CD4-positive, alpha-beta memory T cell (primary cell): ENCODE results near the gene LRRC36. TPM values are rescaled to one million over a fixed set of nuclear protein-coding genes. Genes with fewer than 3 reads are reported as not detected.

Source experiments
- CTCF ChIA-PET: fragments of 350-600 bp; sonication (Branson Sonifier 250); formaldehyde crosslinking; loops from one replicate; lab custom pipeline; 2021; ENCODE audit warnings: inconsistent platforms; ENCODE audit not compliant: partially characterized antibody; lab: Charles Lee
- POLR2A ChIA-PET: fragments of 350-600 bp; sonication (Branson Sonifier 250); formaldehyde crosslinking; loops from one replicate; lab custom pipeline; 2021; ENCODE audit not compliant: partially characterized antibody; lab: Charles Lee
- DNase-seq, 5 donors: peaks; one replicate each; pipeline versions ENCODE4 v3.0.0 to v3.0.0-alpha.2; 2020 to 2022; ENCODE audit warnings: mixed read lengths in 1 of 5
- H3K27ac ChIP-seq: one replicate; pipeline ENCODE4 v1.7.0; 2013; ENCODE audit warnings: low read depth, low read length
- H3K27me3 ChIP-seq: 2 replicates; pipeline ENCODE4 v1.7.0; 2013; ENCODE audit warnings: mild to moderate bottlenecking, low read length, moderate library complexity; ENCODE audit not compliant: insufficient read depth
- H3K36me3 ChIP-seq: 2 replicates; pipeline ENCODE4 v1.7.0; 2013; ENCODE audit warnings: mild to moderate bottlenecking, low read length, moderate library complexity; ENCODE audit not compliant: insufficient read depth
- H3K4me1 ChIP-seq: 2 replicates; pipeline ENCODE4 v1.7.0; 2013; ENCODE audit warnings: mild to moderate bottlenecking, low read length, moderate library complexity; ENCODE audit not compliant: insufficient read depth
- H3K4me3 ChIP-seq, 2 donors: one replicate each; pipeline ENCODE4 v1.7.0; 2013; ENCODE audit warnings: low read length in 2 of 2, mild to moderate bottlenecking in 1 of 2
- H3K9me3 ChIP-seq, 2 donors: one replicate each; pipeline ENCODE4 v1.7.0; 2013; ENCODE audit warnings: low read length in 2 of 2, control low read depth in 1 of 2; ENCODE audit not compliant: control insufficient read depth in 1 of 2
- H3K27ac Mint-ChIP-seq, 7 donors: one replicate each; pipeline ENCODE4 v1.8.0; 2020 to 2021; ENCODE audit warnings: mixed read lengths in 7 of 7, mild to moderate bottlenecking in 6 of 7, inconsistent platforms in 3 of 7, moderate library complexity in 3 of 7
- H3K27me3 Mint-ChIP-seq, 2 donors: one replicate each; pipeline ENCODE4 v1.8.0; 2020 to 2021; ENCODE audit warnings: mixed read lengths in 2 of 2
- H3K36me3 Mint-ChIP-seq, 2 donors: one replicate each; pipeline ENCODE4 v1.8.0; 2020 to 2021; ENCODE audit warnings: mixed read lengths in 2 of 2, inconsistent platforms in 1 of 2, mild to moderate bottlenecking in 1 of 2
- H3K4me1 Mint-ChIP-seq, 4 donors: one replicate each; pipeline ENCODE4 v1.8.0; 2020 to 2021; ENCODE audit warnings: mixed read lengths in 4 of 4, mild to moderate bottlenecking in 1 of 4
- H3K4me3 Mint-ChIP-seq, 8 donors: one replicate each; pipeline ENCODE4 v1.8.0; 2020 to 2021; ENCODE audit warnings: mixed read lengths in 8 of 8, mild to moderate bottlenecking in 7 of 8, moderate library complexity in 6 of 8, inconsistent platforms in 3 of 8
- H3K9me3 Mint-ChIP-seq, 8 donors: one replicate each; pipeline ENCODE4 v1.8.0; 2020 to 2021; ENCODE audit warnings: mixed read lengths in 8 of 8, mild to moderate bottlenecking in 5 of 8, inconsistent platforms in 3 of 8, moderate library complexity in 1 of 8
- intact Hi-C: fragments of 100-400 bp; cut with micrococcal nuclease; formaldehyde crosslinking; loops from one replicate; pipeline ENCODE4 v1.15.1; 2023
- polyA plus RNA-seq, 2 donors: library from polyadenylated mRNA; unstranded; fragments of 300-500 nt; fragmentation: Illumina TruSeq; gene quantifications; one replicate each; pipeline ENCODE4 v1.2.3, GENCODE V29; 2021
- total RNA-seq, 2 experiments: library from RNA; stranded (reverse); gene quantifications; one replicate each; pipeline ENCODE4 v1.2.3, GENCODE V29; 2021

LRRC36 gene
- total and polyA plus RNA-seq, 4 experiments from 2014 or later: not detected

DNA sequence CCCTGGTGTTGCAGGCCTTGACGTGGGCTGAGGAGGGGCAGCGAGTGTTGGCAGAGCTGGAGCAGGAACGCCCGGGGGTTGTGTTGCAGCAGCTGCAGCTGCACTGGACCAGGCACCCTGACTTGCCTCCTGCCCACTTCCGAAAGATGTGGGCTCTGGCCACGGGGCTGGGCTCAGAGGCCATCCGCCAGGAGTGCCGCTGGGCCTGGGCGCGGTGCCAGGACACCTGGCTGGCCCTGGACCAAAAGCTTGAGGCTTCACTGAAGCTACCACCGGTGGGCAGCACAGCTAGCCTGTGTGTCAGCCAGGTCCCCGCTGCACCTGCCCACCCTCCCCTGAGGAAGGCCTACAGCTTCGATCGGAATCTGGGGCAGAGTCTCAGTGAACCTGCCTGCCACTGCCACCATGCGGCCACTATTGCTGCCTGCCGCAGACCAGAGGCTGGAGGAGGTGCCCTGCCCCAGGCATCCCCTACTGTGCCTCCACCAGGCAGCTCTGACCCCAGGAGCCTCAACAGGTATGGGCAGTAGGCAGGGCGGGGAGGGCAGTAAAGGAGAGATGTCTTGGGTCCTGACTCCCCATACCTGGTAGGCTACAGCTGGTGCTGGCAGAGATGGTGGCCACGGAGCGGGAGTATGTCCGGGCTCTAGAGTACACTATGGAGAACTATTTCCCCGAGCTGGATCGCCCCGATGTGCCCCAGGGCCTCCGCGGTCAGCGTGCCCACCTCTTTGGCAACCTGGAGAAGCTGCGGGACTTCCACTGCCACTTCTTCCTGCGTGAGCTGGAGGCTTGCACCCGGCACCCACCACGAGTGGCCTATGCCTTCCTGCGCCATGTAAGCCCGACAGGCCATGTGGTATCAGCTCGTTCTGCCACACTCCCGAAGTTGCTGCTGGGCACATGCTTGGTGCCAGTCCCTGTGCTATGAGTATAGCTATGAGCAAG lies 41.6 kb upstream of the LRRC36 start:
- Histone ChIP-seq H3K9me3 (no peaks in the 10 kb centered on the region), H3K4me3 (no peak overlapping the region), H3K27me3 (no peaks in the 10 kb centered on the region), H3K36me3 (no peaks in the 10 kb centered on the region), H3K4me1 (peaks cover 10% of the 10 kb centered on the region), H3K27ac (no peak overlapping the region)
- H3K4me1 Mint-ChIP-seq: peaks cover 4 to 9% (median 8%) of the 10 kb centered on the region in 4 donors
- ChIA-PET POLR2A (interaction anchor here (0.5 to 1.4 kb wide), 3 partner anchors 10 to 517 kb away, joined by 3 read pairs; no protein-coding TSS in a partner anchor), CTCF (interaction anchor here (2.0 kb wide), 1 partner anchor 11 kb away, joined by 5 read pairs; no protein-coding TSS in a partner anchor)
- no peaks in the 10 kb centered on the region for H3K9me3 Mint-ChIP-seq
- DNase-seq: no peak
- no peak overlapping the region for H3K4me3 Mint-ChIP-seq
- H3K36me3 Mint-ChIP-seq: peaks cover 0 to 3% of the 10 kb centered on the region in 2 donors
- intact Hi-C loops: no loop called here
- no peaks in the 10 kb centered on the region for H3K27me3 Mint-ChIP-seq
- H3K27ac Mint-ChIP-seq: peak overlapping the region in 2 of 7 donors; percentile 29 to 74

DNA sequence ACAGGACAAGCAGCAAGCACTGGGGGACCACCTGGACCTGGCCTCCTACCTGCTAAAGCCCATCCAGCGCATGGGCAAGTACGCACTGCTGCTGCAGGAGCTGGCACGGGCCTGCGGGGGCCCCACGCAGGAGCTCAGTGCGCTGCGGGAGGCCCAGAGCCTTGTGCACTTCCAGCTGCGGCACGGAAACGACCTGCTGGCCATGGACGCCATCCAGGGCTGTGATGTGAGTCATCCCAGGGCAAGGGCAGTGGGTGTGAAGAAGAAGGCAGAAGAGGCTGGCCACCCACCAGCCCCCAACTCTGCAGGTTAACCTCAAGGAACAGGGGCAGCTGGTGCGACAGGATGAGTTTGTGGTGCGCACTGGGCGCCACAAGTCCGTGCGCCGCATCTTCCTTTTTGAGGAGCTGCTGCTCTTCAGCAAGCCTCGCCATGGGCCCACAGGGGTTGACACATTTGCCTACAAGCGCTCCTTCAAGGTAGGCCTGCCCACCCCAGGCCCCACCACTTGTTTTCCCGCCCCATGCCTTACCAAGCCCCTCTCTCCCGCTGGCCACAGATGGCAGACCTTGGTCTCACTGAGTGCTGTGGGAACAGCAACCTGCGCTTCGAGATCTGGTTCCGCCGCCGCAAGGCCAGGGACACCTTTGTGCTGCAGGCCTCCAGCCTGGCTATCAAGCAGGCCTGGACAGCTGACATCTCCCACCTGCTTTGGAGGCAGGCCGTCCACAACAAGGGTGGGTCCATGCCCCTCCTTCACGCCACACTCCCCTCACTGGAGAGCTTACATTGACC lies 40.0 kb upstream of the LRRC36 start:
- no peaks in the 10 kb centered on the region for H3K9me3 ChIP-seq
- H3K27ac ChIP-seq: no peak overlapping the region
- Mint-ChIP-seq H3K27me3 (no peaks in the 10 kb centered on the region), H3K36me3 (peaks cover 0 to 3% of the 10 kb centered on the region in 2 donors), H3K4me3 (no peak overlapping the region), H3K4me1 (peaks cover 4 to 17% (median 12%) of the 10 kb centered on the region in 4 donors), H3K9me3 (no peaks in the 10 kb centered on the region), H3K27ac (no peak overlapping the region)
- DNase-seq: no peak
- no peaks in the 10 kb centered on the region for H3K27me3 ChIP-seq
- ChIA-PET POLR2A (no interaction called here), CTCF (interaction anchor here (2.0 kb wide), 1 partner anchor 9 kb away, joined by 5 read pairs; no protein-coding TSS in a partner anchor)
- peaks cover 13% of the 10 kb centered on the region for H3K4me1 ChIP-seq
- no peak overlapping the region for H3K4me3 ChIP-seq
- intact Hi-C loops: no loop called here
- no peaks in the 10 kb centered on the region for H3K36me3 ChIP-seq

DNA sequence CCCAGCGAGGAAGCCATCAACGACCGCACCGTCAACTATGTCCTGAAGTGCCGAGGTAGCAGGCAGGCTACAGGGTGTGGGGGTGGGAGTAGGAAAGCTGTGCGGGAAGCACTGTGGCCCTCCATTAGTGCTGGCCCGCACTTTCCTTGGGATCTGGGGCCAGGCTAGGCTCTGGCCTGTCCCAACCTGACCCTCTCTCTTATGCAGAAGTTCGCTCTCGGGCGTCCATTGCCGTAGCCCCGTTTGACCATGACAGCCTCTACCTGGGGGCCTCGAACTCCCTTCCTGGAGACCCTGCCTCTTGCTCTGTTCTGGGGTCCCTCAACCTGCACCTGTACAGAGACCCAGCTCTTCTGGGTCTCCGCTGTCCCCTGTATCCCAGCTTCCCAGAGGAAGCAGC lies 38.7 kb upstream of the LRRC36 start:
- H3K9me3 Mint-ChIP-seq: no peaks in the 10 kb centered on the region
- POLR2A ChIA-PET: no interaction called here
- peaks cover 4 to 17% (median 12%) of the 10 kb centered on the region in 4 donors for H3K4me1 Mint-ChIP-seq
- no peak overlapping the region for H3K27ac ChIP-seq
- H3K4me1 ChIP-seq: peaks cover 13% of the 10 kb centered on the region
- no peaks in the 10 kb centered on the region for H3K27me3 ChIP-seq
- CTCF ChIA-PET: no interaction called here
- H3K4me3 ChIP-seq: no peak overlapping the region
- H3K36me3 ChIP-seq: no peaks in the 10 kb centered on the region
- intact Hi-C loops: no loop called here
- no peak overlapping the region for H3K4me3 Mint-ChIP-seq
- H3K9me3 ChIP-seq: no peaks in the 10 kb centered on the region
- H3K36me3 Mint-ChIP-seq: peaks cover 0 to 3% of the 10 kb centered on the region in 2 donors
- no peak overlapping the region for H3K27ac Mint-ChIP-seq
- no peaks in the 10 kb centered on the region for H3K27me3 Mint-ChIP-seq
- no peak for DNase-seq

DNA sequence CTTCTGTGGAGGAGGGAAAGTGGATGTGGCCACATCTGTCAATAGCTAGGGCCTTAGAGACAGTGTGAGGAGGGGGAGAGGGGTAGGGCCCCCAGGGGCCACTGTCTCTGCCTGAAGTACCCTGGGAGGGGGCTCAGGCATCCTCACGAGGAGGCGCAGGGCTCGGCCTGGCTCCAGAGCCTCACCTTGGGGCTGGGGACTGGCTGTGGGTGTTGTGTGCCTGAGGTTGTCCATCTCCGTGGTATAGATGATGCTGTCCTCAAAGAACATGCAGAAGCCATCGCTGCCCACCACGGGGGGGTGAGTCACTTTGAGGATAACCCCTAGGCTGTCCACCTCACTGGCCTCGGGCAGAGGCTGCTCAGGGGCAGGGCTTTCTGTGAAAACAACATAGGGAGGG lies 35.2 kb upstream of the LRRC36 start:
- Mint-ChIP-seq H3K27ac (no peak overlapping the region), H3K4me3 (no peak overlapping the region), H3K4me1 (peaks cover 4 to 17% (median 10%) of the 10 kb centered on the region in 4 donors), H3K9me3 (no peaks in the 10 kb centered on the region), H3K27me3 (no peaks in the 10 kb centered on the region), H3K36me3 (no peaks in the 10 kb centered on the region)
- intact Hi-C loops: no loop called here
- ChIA-PET POLR2A (no interaction called here), CTCF (no interaction called here)
- Histone ChIP-seq H3K36me3 (no peaks in the 10 kb centered on the region), H3K9me3 (no peaks in the 10 kb centered on the region), H3K4me1 (peaks cover 13% of the 10 kb centered on the region), H3K27me3 (no peaks in the 10 kb centered on the region), H3K27ac (no peak overlapping the region), H3K4me3 (no peak overlapping the region)
- no peak for DNase-seq

DNA sequence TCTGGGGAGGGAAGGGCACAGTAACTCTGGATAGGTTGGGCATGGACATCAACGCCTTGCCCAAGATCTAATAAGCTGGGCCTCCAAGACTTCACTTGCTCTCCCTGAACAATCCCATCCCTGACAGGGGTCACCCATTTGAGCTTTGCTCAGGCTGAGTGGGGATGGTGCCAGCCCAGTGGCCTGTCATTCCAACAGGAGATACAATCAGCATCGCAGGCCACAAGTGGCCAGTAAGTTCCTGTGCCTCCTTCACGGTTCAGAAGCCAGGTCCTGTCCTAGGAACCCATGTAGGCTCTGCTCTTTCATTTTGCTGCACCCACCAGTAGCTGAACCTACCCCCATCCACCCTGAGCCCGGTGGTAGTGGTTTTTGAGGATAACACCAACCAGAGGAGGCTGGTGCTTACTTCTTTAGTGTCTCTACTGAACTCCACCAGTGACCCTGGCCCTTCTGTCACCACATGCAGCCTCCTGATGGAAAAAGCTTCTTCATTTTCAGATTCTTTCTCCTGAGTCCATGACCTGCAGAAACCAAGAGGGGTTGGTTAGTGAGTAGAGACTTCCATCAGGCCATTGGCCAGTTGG lies 32.4 kb upstream of the LRRC36 start:
- Histone ChIP-seq H3K4me1 (peaks cover 13% of the 10 kb centered on the region), H3K9me3 (no peaks in the 10 kb centered on the region), H3K27ac (no peak overlapping the region), H3K36me3 (no peaks in the 10 kb centered on the region), H3K27me3 (no peaks in the 10 kb centered on the region), H3K4me3 (no peak overlapping the region)
- ChIA-PET CTCF (no interaction called here), POLR2A (interaction anchor here (1.2 kb wide), 1 partner anchor 9 kb away, joined by 3 read pairs; no protein-coding TSS in a partner anchor)
- Mint-ChIP-seq H3K36me3 (no peaks in the 10 kb centered on the region), H3K27ac (no peak overlapping the region), H3K9me3 (no peaks in the 10 kb centered on the region), H3K27me3 (peaks cover 0 to 3% of the 10 kb centered on the region in 2 donors), H3K4me3 (no peak overlapping the region), H3K4me1 (peaks cover 4 to 16% (median 10%) of the 10 kb centered on the region in 4 donors)
- intact Hi-C loops: no loop called here
- DNase-seq: no peak

DNA sequence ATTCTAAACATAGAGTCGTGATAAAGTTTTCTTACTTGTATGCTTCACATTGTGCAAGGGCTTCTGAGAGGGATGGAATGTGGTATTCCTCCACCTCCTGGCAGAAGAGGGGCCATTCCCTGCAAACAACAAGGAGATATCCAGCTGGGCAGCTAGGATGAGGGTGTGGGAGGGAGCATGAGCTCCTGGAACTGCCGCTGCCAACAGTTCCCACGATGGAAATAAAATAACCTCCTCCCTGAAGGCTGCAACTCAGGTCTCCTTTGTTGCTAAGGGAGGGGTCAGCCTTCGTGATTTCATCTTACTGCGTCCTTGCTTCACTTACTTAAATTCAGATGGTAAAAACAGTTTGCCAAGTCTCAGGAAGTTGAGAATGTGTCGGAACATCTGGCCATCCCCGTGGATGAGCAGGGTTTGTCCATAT lies 31.7 kb upstream of the LRRC36 start:
- Mint-ChIP-seq H3K9me3 (no peaks in the 10 kb centered on the region), H3K36me3 (no peaks in the 10 kb centered on the region), H3K4me3 (no peak overlapping the region), H3K27ac (no peak overlapping the region), H3K4me1 (peaks cover 0 to 9% (median 4%) of the 10 kb centered on the region in 4 donors), H3K27me3 (peaks cover 0 to 3% of the 10 kb centered on the region in 2 donors)
- Histone ChIP-seq H3K27me3 (no peaks in the 10 kb centered on the region), H3K4me1 (peaks cover 8% of the 10 kb centered on the region), H3K36me3 (no peaks in the 10 kb centered on the region), H3K4me3 (no peak overlapping the region), H3K27ac (no peak overlapping the region), H3K9me3 (no peaks in the 10 kb centered on the region)
- intact Hi-C loops: no loop called here
- CTCF ChIA-PET: no interaction called here
- no peak for DNase-seq
- POLR2A ChIA-PET: interaction anchor here (1.2 kb wide), 1 partner anchor 9 kb away, joined by 3 read pairs; no protein-coding TSS in a partner anchor
